Smooth muscle cell (in vitro differentiated cells): ENCODE data around the gene DENND4C. TPM values are rescaled to one million over a fixed set of nuclear protein-coding genes. Genes with fewer than 3 reads are reported as not detected.

Source experiments
- DNase-seq: peaks from one replicate; lab custom pipeline; 2025; ENCODE audit not compliant: unreplicated experiment; lab: John Stamatoyannopoulos, UW
- H2AFZ ChIP-seq: fragments of 200-600 bp; sonication (generic); 2 replicates; pipeline ENCODE4 v1.6.0; 2016; ENCODE audit warnings: antibody characterized with exemption, low read depth, mild to moderate bottlenecking
- H3F3A ChIP-seq: fragments of 200-600 bp; sonication (generic); 2 replicates; pipeline ENCODE4 v1.6.0; 2017; ENCODE audit warnings: antibody characterized with exemption, low read depth
- H3K27ac ChIP-seq: fragments of 200-600 bp; sonication (generic); 2 replicates; pipeline ENCODE4 v1.5.1; 2016; ENCODE audit warnings: low read depth, mild to moderate bottlenecking
- H3K27me3 ChIP-seq: fragments of 200-600 bp; sonication (generic); 2 replicates; pipeline ENCODE4 v1.6.1; 2016; ENCODE audit warnings: low read depth, mild to moderate bottlenecking
- H3K36me3 ChIP-seq: fragments of 200-600 bp; sonication (generic); 2 replicates; pipeline ENCODE4 v1.5.1; 2016; ENCODE audit warnings: low read depth
- H3K4me1 ChIP-seq: fragments of 200-600 bp; sonication (generic); 2 replicates; pipeline ENCODE4 v1.5.1; 2016; ENCODE audit warnings: low read depth
- H3K4me2 ChIP-seq: fragments of 200-600 bp; sonication (generic); 2 replicates; pipeline ENCODE4 v1.6.0; 2016; ENCODE audit warnings: mild to moderate bottlenecking
- H3K4me3 ChIP-seq: fragments of 200-600 bp; sonication (generic); 2 replicates; pipeline ENCODE4 v1.5.1; 2016; ENCODE audit warnings: mild to moderate bottlenecking
- H3K79me2 ChIP-seq: fragments of 200-600 bp; sonication (generic); 2 replicates; pipeline ENCODE4 v1.6.0; 2016; ENCODE audit warnings: low read depth, mild to moderate bottlenecking
- H3K9ac ChIP-seq: fragments of 200-600 bp; sonication (generic); 2 replicates; pipeline ENCODE4 v1.6.0; 2016; ENCODE audit warnings: low read depth
- H3K9me3 ChIP-seq: fragments of 200-600 bp; sonication (generic); replicated peaks from 2 replicates; pipeline ENCODE4 v1.5.1; 2016; ENCODE audit warnings: low read depth
- H4K20me1 ChIP-seq: fragments of 200-600 bp; sonication (generic); 2 replicates; pipeline ENCODE4 v1.6.0; 2016; ENCODE audit warnings: low read depth
- WGBS: methylation state at CpG from one replicate; pipeline ENCODE4 v1.1.7; 2016; ENCODE audit warnings: low lambda C conversion rate; 5-methylcytosine and 5-hydroxymethylcytosine counted together
- polyA plus RNA-seq: library from polyadenylated mRNA; unstranded; fragments of >200 nt; fragmentation: Nextera tagmentation; extraction: Ambion mirVana; gene quantifications from 2 replicates; pipeline ENCODE4 v1.2.1, GENCODE V29; 2016
- total RNA-seq: library from RNA; depleted of rRNA; stranded (reverse); fragments of >200 nt; gene quantifications from 2 replicates; pipeline ENCODE4 v1.2.3, GENCODE V29; 2014
- TF ChIP-seq, protein P1 (sequence below): fragments of 200-600 bp; sonication (generic); IDR thresholded peaks from 2 replicates; pipeline ENCODE4 v1.5.1; 2017; ENCODE audit warnings: borderline replicate concordance, mild to moderate bottlenecking, antibody characterized with exemption; ENCODE audit not compliant: insufficient read depth, poor library complexity, severe bottlenecking

The DENND4C gene
- total and polyA plus RNA-seq, 2 experiments from 2014 or later = 4.0 to 24.8 TPM

DNA sequence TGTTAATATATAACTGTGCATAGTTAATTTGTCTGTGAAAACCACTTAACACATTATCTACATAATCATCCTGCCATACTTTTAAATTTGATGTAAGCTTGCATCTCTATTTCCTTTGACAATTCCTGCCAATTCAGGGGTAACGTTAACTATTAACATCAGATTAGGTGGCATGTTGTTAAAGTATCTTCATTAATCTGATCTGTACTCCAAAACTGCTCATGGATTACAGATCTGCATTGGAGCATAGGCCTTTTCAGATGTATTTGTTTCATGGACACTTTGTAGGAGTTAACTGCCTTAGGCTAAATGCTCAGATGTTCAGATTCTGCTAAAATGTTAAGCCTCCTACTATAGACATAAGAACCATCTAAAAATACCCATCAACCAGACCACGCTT lies 146.4 kb downstream of the DENND4C start:
- Histone ChIP-seq H2AFZ (no peak overlapping the region), H3K4me3 (no peak overlapping the region), H3K27ac (peak overlapping the region; percentile 89), H3K36me3 (peaks cover 9% of the 10 kb centered on the region), H3K4me1 (peaks cover 28% of the 10 kb centered on the region), H3K79me2 (peaks cover 30% of the 10 kb centered on the region), H3K9me3 (no peaks in the 10 kb centered on the region), H3K9ac (peak overlapping the region; percentile 94), H3F3A (peaks cover 52% of the 10 kb centered on the region), H4K20me1 (peaks cover 45% of the 10 kb centered on the region), H3K27me3 (no peaks in the 10 kb centered on the region), H3K4me2 (peak overlapping the region; percentile 96)
- WGBS = 88% methylated on average over 2 of the region's 2 CpGs
- no peak for DNase-seq
- TF ChIP-seq, protein P1, sequence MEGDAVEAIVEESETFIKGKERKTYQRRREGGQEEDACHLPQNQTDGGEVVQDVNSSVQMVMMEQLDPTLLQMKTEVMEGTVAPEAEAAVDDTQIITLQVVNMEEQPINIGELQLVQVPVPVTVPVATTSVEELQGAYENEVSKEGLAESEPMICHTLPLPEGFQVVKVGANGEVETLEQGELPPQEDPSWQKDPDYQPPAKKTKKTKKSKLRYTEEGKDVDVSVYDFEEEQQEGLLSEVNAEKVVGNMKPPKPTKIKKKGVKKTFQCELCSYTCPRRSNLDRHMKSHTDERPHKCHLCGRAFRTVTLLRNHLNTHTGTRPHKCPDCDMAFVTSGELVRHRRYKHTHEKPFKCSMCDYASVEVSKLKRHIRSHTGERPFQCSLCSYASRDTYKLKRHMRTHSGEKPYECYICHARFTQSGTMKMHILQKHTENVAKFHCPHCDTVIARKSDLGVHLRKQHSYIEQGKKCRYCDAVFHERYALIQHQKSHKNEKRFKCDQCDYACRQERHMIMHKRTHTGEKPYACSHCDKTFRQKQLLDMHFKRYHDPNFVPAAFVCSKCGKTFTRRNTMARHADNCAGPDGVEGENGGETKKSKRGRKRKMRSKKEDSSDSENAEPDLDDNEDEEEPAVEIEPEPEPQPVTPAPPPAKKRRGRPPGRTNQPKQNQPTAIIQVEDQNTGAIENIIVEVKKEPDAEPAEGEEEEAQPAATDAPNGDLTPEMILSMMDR = no peak

- peaks cover 9% of the 10 kb centered on the region for H3K36me3 ChIP-seq
- TF ChIP-seq, protein P1 = no peak
These were observed 147.7 kb downstream of the DENND4C start for GRCh38 chr9:19378164-19378563.

DNA sequence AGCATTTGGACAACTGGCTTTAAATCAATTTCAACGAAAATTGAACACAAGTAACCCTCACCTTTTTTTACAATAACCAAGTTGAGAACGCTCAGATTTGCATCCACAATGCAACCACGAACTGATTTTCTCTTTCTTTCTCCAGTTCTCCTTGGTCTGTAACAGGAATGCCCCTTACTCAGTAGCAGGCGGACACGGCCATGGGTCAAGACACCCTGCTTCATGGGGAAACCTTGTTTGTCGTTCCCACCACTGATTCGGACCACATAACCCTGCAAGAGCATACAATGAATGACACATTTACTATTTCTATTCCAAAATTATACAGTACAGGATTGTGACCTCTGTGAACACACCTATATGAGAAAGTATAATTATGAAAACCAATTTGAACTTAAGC lies 148.2 kb downstream of the DENND4C start:
- TF ChIP-seq, protein P1 = no peak
- no peak for DNase-seq
- H3K9me3 ChIP-seq = no peaks in the 10 kb centered on the region
- peaks cover 30% of the 10 kb centered on the region for H3K79me2 ChIP-seq
- no peak overlapping the region for H2AFZ ChIP-seq
- H3K9ac ChIP-seq = peak overlapping the region; percentile 94
- H3K27me3 ChIP-seq = no peaks in the 10 kb centered on the region
- peak overlapping the region; percentile 89 for H3K27ac ChIP-seq
- peaks cover 28% of the 10 kb centered on the region for H3K4me1 ChIP-seq
- H3K4me3 ChIP-seq = peak overlapping the region; percentile 87
- H3K4me2 ChIP-seq = peak overlapping the region; percentile 96
- WGBS = 31% methylated on average over 7 of the region's 7 CpGs
- H4K20me1 ChIP-seq = peaks cover 45% of the 10 kb centered on the region
- peaks cover 50% of the 10 kb centered on the region for H3F3A ChIP-seq
- H3K36me3 ChIP-seq = peaks cover 9% of the 10 kb centered on the region

More at GRCh38 chr9:19378164-19378563, 147.7 kb downstream of the DENND4C start:
- no peak for DNase-seq
- Histone ChIP-seq H2AFZ (no peak overlapping the region), H4K20me1 (peaks cover 45% of the 10 kb centered on the region), H3K27me3 (no peaks in the 10 kb centered on the region), H3K9me3 (no peaks in the 10 kb centered on the region), H3K9ac (peak overlapping the region; percentile 94), H3K4me3 (peak overlapping the region; percentile 87), H3K27ac (peak overlapping the region; percentile 89), H3K4me1 (peaks cover 28% of the 10 kb centered on the region), H3K4me2 (peak overlapping the region; percentile 96), H3F3A (peaks cover 50% of the 10 kb centered on the region), H3K79me2 (peaks cover 30% of the 10 kb centered on the region)
- WGBS = 77% methylated on average over 4 of the region's 4 CpGs

- H3F3A ChIP-seq = peaks cover 47% of the 10 kb centered on the region
- TF ChIP-seq, protein P1 = no peak
- H3K4me1 ChIP-seq = peaks cover 28% of the 10 kb centered on the region
- no peaks in the 10 kb centered on the region for H3K9me3 ChIP-seq
- 2% methylated on average over 12 of the region's 12 CpGs for WGBS
- peak overlapping the region; percentile 87 for H3K4me3 ChIP-seq
- H3K27ac ChIP-seq = peak overlapping the region; percentile 89
- H4K20me1 ChIP-seq = peaks cover 45% of the 10 kb centered on the region
- H3K36me3 ChIP-seq = peaks cover 9% of the 10 kb centered on the region
- no peaks in the 10 kb centered on the region for H3K27me3 ChIP-seq
- H3K9ac ChIP-seq = peak overlapping the region; percentile 94
- H2AFZ ChIP-seq = no peak overlapping the region
- no peak for DNase-seq
- peak overlapping the region; percentile 96 for H3K4me2 ChIP-seq
- H3K79me2 ChIP-seq = peaks cover 30% of the 10 kb centered on the region
These were observed 148.8 kb downstream of the DENND4C start for GRCh38 chr9:19379283-19379682.
